K562 (cell line): ENCODE results near the gene SMOC2. TPM values are rescaled to one million over a fixed set of nuclear protein-coding genes. Genes with fewer than 3 reads are reported as not detected.

Source experiments
- ATAC-seq: fragments of 200-7000 bp; cut with Tn5 transposase; 3 replicates; pipeline ENCODE4 v1.9.1; 2020; ENCODE audit warnings: moderate library complexity
- BruUV-seq: library from RNA; stranded (reverse); fragments of 400-500 nt; replicated peaks from 2 replicates; lab custom pipeline; 2021; lab: Mats Ljungman, UMichigan
- CTCF ChIA-PET: fragments of 300-600 bp; formaldehyde crosslinking; extraction: SDS; loops from one replicate; lab custom pipeline; 2021; ENCODE audit warnings: low intra/inter-chr PET ratio; lab: Yijun Ruan, JAX
- POLR2A ChIA-PET: fragments of 300-600, 350-650 bp; sonication (Branson Sonifier 250); formaldehyde crosslinking; extraction: SDS; loops from one replicate; lab custom pipeline; 2021; ENCODE audit warnings: antibody characterized with exemption, inconsistent platforms; lab: Yijun Ruan, JAX
- DNase-seq, 4 experiments: peaks; one replicate each; pipeline versions ENCODE4 v3.0.0 to v3.0.0-alpha.2; 2011 to 2018; ENCODE audit warnings: low spot score in 3 of 4, mixed read lengths in 3 of 4; ENCODE audit errors: extremely low read depth in 1 of 4
- FAIRE-seq: peaks from 2 replicates; lab custom pipeline; 2011; peaks lifted over from hg19 to GRCh38; lab: Jason Lieb, UNC
- H2AFZ ChIP-seq: 2 replicates; pipeline ENCODE4 v1.6.0; 2011; ENCODE audit warnings: low read depth, low read length, control low read depth, inconsistent platforms
- H3K27ac ChIP-seq: fragments of 200-600 bp; 3 replicates; pipeline ENCODE4 v1.8.0; 2011; ENCODE audit warnings: low read depth, mild to moderate bottlenecking, control low read depth, inconsistent platforms, low read length, moderate library complexity, mixed read lengths; ENCODE audit errors: extremely low read depth
- H3K27me3 ChIP-seq, 2 experiments: fragments of 300-600 bp in 1 of 2; 2 replicates in 1 of 2; 3 replicates in 1 of 2; pipeline versions ENCODE4 v1.6.0 to v1.8.0; 2011; ENCODE audit warnings: inconsistent platforms in 2 of 2, low read length in 2 of 2, mild to moderate bottlenecking in 1 of 2, mixed read lengths in 1 of 2, moderate library complexity in 1 of 2; ENCODE audit not compliant: control insufficient read depth in 2 of 2, insufficient read depth in 2 of 2
- H3K36me3 ChIP-seq: fragments of 300-600 bp; 3 replicates; pipeline ENCODE4 v1.8.0; 2011; ENCODE audit warnings: mild to moderate bottlenecking, low read length, inconsistent platforms; ENCODE audit not compliant: control insufficient read depth, insufficient read depth
- H3K4me1 ChIP-seq, 2 experiments: fragments of 200-600 bp in 1 of 2; replicated peaks in 1 of 2; 2 replicates in 1 of 2; 3 replicates in 1 of 2; pipeline versions ENCODE4 v1.5.1 to v1.8.0; 2011; ENCODE audit warnings: inconsistent platforms in 2 of 2, low read length in 2 of 2, mild to moderate bottlenecking in 1 of 2, mixed read lengths in 1 of 2, moderate library complexity in 1 of 2; ENCODE audit not compliant: control insufficient read depth in 2 of 2, insufficient read depth in 2 of 2
- H3K4me2 ChIP-seq: 2 replicates; pipeline ENCODE4 v1.6.1; 2011; ENCODE audit warnings: low read length, control low read depth, inconsistent platforms, mixed read lengths; ENCODE audit not compliant: insufficient read depth
- H3K4me3 ChIP-seq: fragments of 200-600 bp; sonication (generic), shearing (Covaris generic); 2 replicates; pipeline ENCODE4 v1.5.1; 2016; ENCODE audit warnings: control low read depth, inconsistent platforms
- H3K79me2 ChIP-seq: fragments of 200-600 bp; 3 replicates; pipeline ENCODE4 v1.8.0; 2011; ENCODE audit warnings: low read length, inconsistent platforms; ENCODE audit not compliant: control insufficient read depth, insufficient read depth
- H3K9ac ChIP-seq, 2 experiments: 2 replicates each; pipeline versions ENCODE4 v1.6.0 to v1.6.1; 2011; ENCODE audit warnings: low read depth in 2 of 2, low read length in 2 of 2, control low read depth in 1 of 2, inconsistent platforms in 1 of 2, mild to moderate bottlenecking in 1 of 2, mixed read lengths in 1 of 2; ENCODE audit not compliant: insufficient read depth in 1 of 2
- H3K9me1 ChIP-seq: one replicate; pipeline ENCODE4 v1.6.0; 2011; ENCODE audit warnings: inconsistent platforms, mild to moderate bottlenecking, low read length, moderate library complexity; ENCODE audit not compliant: control insufficient read depth, insufficient read depth
- H3K9me3 ChIP-seq: replicated peaks from 2 replicates; pipeline ENCODE4 v1.5.1; 2011; ENCODE audit warnings: low read depth, low read length, inconsistent platforms; ENCODE audit not compliant: control insufficient read depth, insufficient read depth
- H4K20me1 ChIP-seq: replicated peaks from 2 replicates; pipeline ENCODE4 v1.6.1; 2011; ENCODE audit warnings: low read length, inconsistent platforms, mixed read lengths; ENCODE audit not compliant: control insufficient read depth, insufficient read depth
- KDM2B ChIP-seq: fragments of 250-450 bp; sonication (Bioruptor Pico); IDR thresholded peaks from 2 replicates; pipeline ENCODE4 v1.8.0; 2021; ENCODE audit warnings: mild to moderate bottlenecking, moderate library complexity
- WGBS: fragments of 100-300 bp; shearing (Covaris generic); methylation state at CpG from one replicate; pipeline ENCODE4 v1.1.6; 2016; ENCODE audit warnings: low coverage, mixed read lengths; ENCODE audit not compliant: insufficient coverage; ENCODE audit errors: missing lambda C conversion rate; 5-methylcytosine and 5-hydroxymethylcytosine counted together
- in situ Hi-C: fragments of 300-500 bp; cut with MboI; formaldehyde crosslinking; loops from 4 replicates; pipeline ENCODE4 v1.15.0; 2018; ENCODE audit warnings: inconsistent platforms, mixed read lengths
- intact Hi-C: fragments of 100-400 bp; cut with micrococcal nuclease; formaldehyde crosslinking; loops from 2 replicates; pipeline ENCODE4 v1.14.2; 2022
- polyA plus RNA-seq, 8 experiments: library from polyadenylated mRNA; depleted of rRNA in 4 of 8; stranded (reverse) in 5 of 8; unstranded in 3 of 8; fragments of >200 nt; fragmentation: Nextera tagmentation in 2 of 8; fragmentation: Illumina TruSeq in 1 of 8; extraction: Ambion mirVana in 2 of 8; extraction: Trizol in 1 of 8; gene quantifications; 2 replicates each; pipeline versions ENCODE4 v1.2.1 to v1.2.3, GENCODE V29; 2011 to 2014; ENCODE audit warnings: inconsistent platforms in 1 of 8, missing spikeins in 1 of 8
- total RNA-seq, 7 experiments: library from RNA; depleted of rRNA in 6 of 7; stranded (reverse); fragments of >200 nt in 6 of 7; fragmentation: Illumina TruSeq in 2 of 7; extraction: Trizol in 2 of 7; gene quantifications; 2 replicates each; pipeline versions ENCODE4 v1.2.1 to v1.2.3, GENCODE V29; 2011 to 2021; ENCODE audit warnings: low replicate concordance in 1 of 7
- TF ChIP-seq, protein P1 (sequence below): fragments of 250-450 bp; sonication (Bioruptor Pico); IDR thresholded peaks from 2 replicates; pipeline ENCODE4 v1.5.0; 2021
- TF ChIP-seq, protein P2 (sequence below), 2 experiments: IDR thresholded peaks; 2 replicates each; pipeline ENCODE4 v1.6.1; 2011; ENCODE audit warnings: borderline replicate concordance in 1 of 2, control low read depth in 1 of 2, low read depth in 1 of 2, low read length in 1 of 2, mild to moderate bottlenecking in 1 of 2, mixed read lengths in 1 of 2, moderate library complexity in 1 of 2; ENCODE audit not compliant: insufficient read depth in 1 of 2, insufficient read length in 1 of 2, poor library complexity in 1 of 2, severe bottlenecking in 1 of 2; ENCODE audit errors: extremely low read depth in 1 of 2

Gene SMOC2
- total and polyA plus RNA-seq, 9 of the 15 experiments (the other 6 are each of a cell fraction or from before 2014, with no cell fraction given) = 0.45 to 2.3 (median 1.1) TPM

DNA sequence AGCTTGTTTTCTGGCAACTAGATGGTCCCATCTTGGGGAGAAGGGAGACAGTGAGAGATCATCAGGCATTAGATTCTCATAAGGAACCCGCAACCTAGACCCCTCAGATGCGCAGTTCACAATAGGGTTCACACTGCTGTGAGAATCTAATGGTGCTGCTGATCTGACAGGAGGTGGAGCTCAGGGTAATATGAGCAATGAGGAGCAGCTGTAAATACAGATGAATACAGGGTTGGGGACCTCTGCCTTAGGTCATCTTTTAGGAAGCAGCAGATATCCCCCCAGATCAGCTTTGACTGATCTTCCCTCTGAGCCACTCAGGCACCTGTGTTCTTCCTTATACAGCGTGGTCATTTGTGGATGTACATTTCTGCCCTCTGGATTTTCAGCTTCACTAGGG is 63.4 kb downstream of the SMOC2 start:
- Histone ChIP-seq H3K36me3 (no peaks in the 10 kb centered on the region), H3K9me1 (peaks cover 3% of the 10 kb centered on the region), H3K9ac (no peak overlapping the region), H3K27ac (no peak overlapping the region), H2AFZ (no peak overlapping the region), H3K9me3 (no peaks in the 10 kb centered on the region), H3K27me3 (peaks cover 0 to 38% of the 10 kb centered on the region in 2 experiments; a peak in 3 of 5 replicates), H3K4me2 (no peak overlapping the region), H3K79me2 (no peaks in the 10 kb centered on the region), H3K4me1 (no peaks in the 10 kb centered on the region; a peak in 1 of 5 replicates), H4K20me1 (peaks cover 4% of the 10 kb centered on the region; the same call in 1 of the 2 replicates), H3K4me3 (no peak overlapping the region)
- no TSS peak for BruUV-seq
- ATAC-seq (no peak), DNase-seq (no peak), FAIRE-seq (no peak)
- ChIA-PET POLR2A (no interaction called here), CTCF (no interaction called here)
- intact Hi-C loops = no loop called here
- in situ Hi-C loops = no loop called here
- TF ChIP-seq, protein P1, sequence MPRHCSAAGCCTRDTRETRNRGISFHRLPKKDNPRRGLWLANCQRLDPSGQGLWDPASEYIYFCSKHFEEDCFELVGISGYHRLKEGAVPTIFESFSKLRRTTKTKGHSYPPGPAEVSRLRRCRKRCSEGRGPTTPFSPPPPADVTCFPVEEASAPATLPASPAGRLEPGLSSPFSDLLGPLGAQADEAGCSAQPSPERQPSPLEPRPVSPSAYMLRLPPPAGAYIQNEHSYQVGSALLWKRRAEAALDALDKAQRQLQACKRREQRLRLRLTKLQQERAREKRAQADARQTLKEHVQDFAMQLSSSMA (CRISPR knock-in tag) = no peak
- TF ChIP-seq KDM2B = no peak
- TF ChIP-seq, protein P2, sequence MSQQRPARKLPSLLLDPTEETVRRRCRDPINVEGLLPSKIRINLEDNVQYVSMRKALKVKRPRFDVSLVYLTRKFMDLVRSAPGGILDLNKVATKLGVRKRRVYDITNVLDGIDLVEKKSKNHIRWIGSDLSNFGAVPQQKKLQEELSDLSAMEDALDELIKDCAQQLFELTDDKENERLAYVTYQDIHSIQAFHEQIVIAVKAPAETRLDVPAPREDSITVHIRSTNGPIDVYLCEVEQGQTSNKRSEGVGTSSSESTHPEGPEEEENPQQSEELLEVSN (IDR thresholded peaks at IDR 0.05; ENCODE audit: borderline replicate concordance in 1 of 2, extremely low read depth in 1 of 2, insufficient read depth in 1 of 2, insufficient read length in 1 of 2, low read depth in 1 of 2, low read length in 1 of 2, poor library complexity in 1 of 2, severe bottlenecking in 1 of 2) = no peak
- 25% methylated on average over 3 of the region's 3 CpGs for WGBS
